Thoracic aorta endothelial cell (primary cell): Measurements from ENCODE around the gene TEX35. TPM values are rescaled to one million over a fixed set of nuclear protein-coding genes. Genes with fewer than 3 reads are reported as not detected.

Source experiments
- small RNA-seq: library from RNA; depleted of rRNA; stranded (forward); fragments of <200 nt; gene quantifications from one replicate; pipeline ENCODE3, GENCODE V24; 2012
- total RNA-seq: library from RNA; depleted of rRNA; stranded (reverse); fragments of >200 nt; gene quantifications from 2 replicates; pipeline ENCODE4 v1.2.3, GENCODE V29; 2012

TEX35 gene
- total RNA-seq, result not detected in 2 replicates

GRCh38 chr1:178512566-178513277 lies at the start of gene TEX35:
Gene TEX35, plus strand, starts transcription at chr1:178513109. Its CDS starts 80 bp downstream, at chr1:178513189.

DNA sequence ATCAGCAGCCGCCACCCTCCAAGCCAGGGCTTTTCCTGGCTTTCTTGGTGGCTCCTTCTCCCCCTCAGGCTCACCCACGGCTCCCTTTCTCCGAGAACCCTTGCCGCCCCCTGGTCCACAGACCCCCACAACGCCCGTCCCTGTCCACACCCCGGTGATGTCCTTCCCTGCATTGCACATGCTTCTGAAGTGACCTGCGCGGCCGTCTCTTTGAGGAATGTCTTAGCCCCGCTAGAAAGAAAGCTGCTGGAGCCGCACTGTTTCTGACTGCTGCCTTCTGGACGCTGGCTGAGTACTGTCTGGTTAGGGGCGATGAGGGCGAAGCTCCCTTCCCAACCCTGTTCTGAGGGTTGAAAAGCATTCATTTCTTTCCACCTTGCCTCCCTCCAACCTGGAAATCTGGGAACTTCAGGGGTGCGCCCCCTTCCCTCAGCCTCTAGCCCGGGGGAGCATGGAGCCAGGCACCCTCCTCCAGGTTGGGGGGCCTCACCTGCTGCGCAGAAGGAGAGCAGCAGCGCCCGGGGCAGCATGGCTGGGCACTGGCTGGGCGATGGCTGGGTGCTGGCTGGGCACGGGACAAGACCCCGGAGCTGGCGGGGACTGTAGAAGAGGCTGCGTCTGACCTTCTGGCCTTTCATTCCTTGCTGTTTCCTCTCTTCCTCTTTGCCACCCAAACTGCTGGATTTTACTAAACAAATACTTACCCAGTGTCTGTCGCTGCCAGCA lies 16.3 kb upstream of the TEX35 start, which contains the start of gene CLEC20A:
TSS of gene CLEC20A (minus strand) at position 555 of the 726 bp plus-strand sequence. CDS start at position 530, 25 bp downstream.

Small RNAs within 50 kb of the gene (small RNA-seq; reads per million reads assigned to genes)
- gene RF00017, result not detected
- gene RNA5SP69, result not detected

Other genes starting within 250 kb of the TEX35 start
- gene CLEC20A, start 16.1 kb upstream of the TEX35 start, total RNA-seq, result not detected in 2 replicates
- gene RALGPS2, start 212.1 kb downstream of the TEX35 start, total RNA-seq, result 27.1 and 32.6 TPM in 2 replicates